ENCODE results near the gene ST8SIA4. TPM values are rescaled to one million over a fixed set of nuclear protein-coding genes. Genes with fewer than 3 reads are reported as not detected.
A peak's percentile ranks its signal among the peaks of the same experiment; 100 is the strongest.

Gene ST8SIA4
- total RNA-seq, 1 experiment from 2014 or later: 0.41 TPM

- POLR2A ChIA-PET: no interaction called here
- H3K9me3 ChIP-seq (ENCODE audit: control insufficient read depth, insufficient read depth, low read depth, low read length): no peaks in the 10 kb centered on the region
- TF ChIP-seq CTCF (IDR thresholded peaks at IDR 0.05) (peak; percentile 47), TCF7L2 (IDR thresholded peaks at IDR 0.05; ENCODE audit: low read depth, low read length) (no peak), REST (IDR thresholded peaks at IDR 0.05; ENCODE audit: insufficient read depth in 1 of 2, low read depth in 2 of 2, low read length in 1 of 2) (no peak)
- CTCF ChIA-PET: no interaction called here
- H3K27ac ChIP-seq (ENCODE audit: low read length): no peak overlapping the region
- intact Hi-C loops (cut with micrococcal nuclease; ENCODE audit: unreplicated experiment): no loop called here
- peaks cover 4% of the 10 kb centered on the region for H3K4me1 ChIP-seq (ENCODE audit: control insufficient read depth, insufficient read depth, low read length)
- in situ Hi-C loops (cut with HindIII; ENCODE audit: low pct_unique_long_range_greater_than_20kb, low sequenced_read_pairs): no loop called here
- ATAC-seq (peak; percentile 70), DNase-seq (ENCODE audit: low read depth, low spot score) (no peak)
- no peaks in the 10 kb centered on the region for H3K36me3 ChIP-seq (ENCODE audit: control insufficient read depth, insufficient read depth, low read length)
- peak overlapping the region; percentile 41 to 66 for H3K4me3 ChIP-seq (ENCODE audit: low read depth in 2 of 2, low read length in 2 of 2)
- BruUV-seq (replicated peaks): no TSS peak
- H3K27me3 ChIP-seq (ENCODE audit: control insufficient read depth, insufficient read depth, low read length): peaks cover 21% of the 10 kb centered on the region
Measured at GRCh38 chr5:100900142-100900795, 2.8 kb downstream of the ST8SIA4 start.

GRCh38 chr5:100899675-100900074 is 3.4 kb downstream of the ST8SIA4 start:
- intact Hi-C loops (cut with micrococcal nuclease; ENCODE audit: unreplicated experiment): no loop called here
- no peak for ATAC-seq
- peaks cover 4% of the 10 kb centered on the region for H3K4me1 ChIP-seq (ENCODE audit: control insufficient read depth, insufficient read depth, low read length)
- ChIA-PET POLR2A (no interaction called here), CTCF (no interaction called here)
- no peaks in the 10 kb centered on the region for H3K9me3 ChIP-seq (ENCODE audit: control insufficient read depth, insufficient read depth, low read depth, low read length)
- in situ Hi-C loops (cut with HindIII; ENCODE audit: low pct_unique_long_range_greater_than_20kb, low sequenced_read_pairs): no loop called here
- no peak for DNase-seq (ENCODE audit: low read depth, low spot score)
- no peak overlapping the region for H3K27ac ChIP-seq (ENCODE audit: low read length)
- peaks cover 21% of the 10 kb centered on the region for H3K27me3 ChIP-seq (ENCODE audit: control insufficient read depth, insufficient read depth, low read length)
- H3K36me3 ChIP-seq (ENCODE audit: control insufficient read depth, insufficient read depth, low read length): no peaks in the 10 kb centered on the region
- BruUV-seq (replicated peaks): no TSS peak
- TF ChIP-seq POLR2AphosphoS5 (IDR thresholded peaks at IDR 0.05; ENCODE audit: low read depth, low read length): no peak
- TF ChIP-seq TCF7L2 (IDR thresholded peaks at IDR 0.05; ENCODE audit: low read depth, low read length): no peak
- TF ChIP-seq REST (IDR thresholded peaks at IDR 0.05; ENCODE audit: insufficient read depth in 1 of 2, low read depth in 2 of 2, low read length in 1 of 2): no peak
- no peak for TF ChIP-seq SIN3A (IDR thresholded peaks at IDR 0.05; ENCODE audit: borderline replicate concordance, insufficient read depth, low read depth, low read length)
- TF ChIP-seq CTCF (IDR thresholded peaks at IDR 0.05): no peak
- peak overlapping the region in 1 of 2 experiments; percentile 66; a peak in 1 of 4 replicates for H3K4me3 ChIP-seq (ENCODE audit: low read depth in 2 of 2, low read length in 2 of 2)

Data from Panc1 (cell line).